Mesenchymal stem cell (in vitro differentiated cells and primary cell): ENCODE data around the gene KCNQ2.

Source experiments
- DNase-seq: peaks from one replicate; pipeline ENCODE4 v3.0.0-alpha.2; 2013
- H2AFZ ChIP-seq: one replicate; pipeline ENCODE4 v1.6.1; 2013; ENCODE audit warnings: low read depth, mild to moderate bottlenecking, control low read depth, inconsistent platforms, low read length, moderate library complexity
- H2AK5ac ChIP-seq: 2 replicates; pipeline ENCODE4 v1.6.1; 2013; ENCODE audit warnings: low read length, moderate library complexity, mild to moderate bottlenecking, inconsistent platforms; ENCODE audit not compliant: severe bottlenecking
- H2BK120ac ChIP-seq: one replicate; pipeline ENCODE4 v1.6.1; 2013; ENCODE audit warnings: low read depth, mild to moderate bottlenecking, inconsistent platforms, low read length, moderate library complexity
- H2BK12ac ChIP-seq, 2 experiments: one replicate each; pipeline ENCODE4 v1.6.1; 2013; ENCODE audit warnings: inconsistent platforms in 2 of 2, low read length in 2 of 2, mild to moderate bottlenecking in 2 of 2, moderate library complexity in 2 of 2, control low read depth in 1 of 2
- H2BK15ac ChIP-seq: one replicate; pipeline ENCODE4 v1.6.1; 2013; ENCODE audit warnings: mild to moderate bottlenecking, low read depth, inconsistent platforms; ENCODE audit not compliant: poor library complexity, severe bottlenecking
- H2BK5ac ChIP-seq: 2 replicates; pipeline ENCODE4 v1.6.1; 2013; ENCODE audit warnings: low read depth, mild to moderate bottlenecking, low read length, control low read depth, inconsistent platforms; ENCODE audit not compliant: poor library complexity, severe bottlenecking
- H3K14ac ChIP-seq, 2 experiments: one replicate each; pipeline ENCODE4 v1.6.1; 2013; ENCODE audit warnings: inconsistent platforms in 2 of 2, low read length in 2 of 2, control low read depth in 1 of 2, mild to moderate bottlenecking in 1 of 2, moderate library complexity in 1 of 2
- H3K18ac ChIP-seq, 2 experiments: one replicate each; pipeline ENCODE4 v1.6.1; 2013; ENCODE audit warnings: inconsistent platforms in 2 of 2, low read length in 2 of 2, control low read depth in 1 of 2, low read depth in 1 of 2, mild to moderate bottlenecking in 1 of 2
- H3K23ac ChIP-seq, 2 experiments: one replicate each; pipeline ENCODE4 v1.6.1; 2013; ENCODE audit warnings: inconsistent platforms in 2 of 2, low read length in 2 of 2, mild to moderate bottlenecking in 2 of 2, moderate library complexity in 2 of 2, control low read depth in 1 of 2
- H3K27ac ChIP-seq: 2 replicates; pipeline ENCODE4 v1.5.1; 2013; ENCODE audit warnings: mild to moderate bottlenecking, moderate library complexity, low read length, control low read depth, inconsistent platforms; ENCODE audit not compliant: poor library complexity, severe bottlenecking
- H3K27me3 ChIP-seq, 2 experiments: 2 replicates each; pipeline versions ENCODE4 v1.6.1 to v1.7.0; 2013; ENCODE audit warnings: low read length in 2 of 2, mild to moderate bottlenecking in 2 of 2, moderate library complexity in 2 of 2, control low read depth in 1 of 2, inconsistent platforms in 1 of 2; ENCODE audit not compliant: control insufficient read depth in 1 of 2, insufficient read depth in 1 of 2
- H3K36me3 ChIP-seq, 2 experiments: 2 replicates each; pipeline versions ENCODE4 v1.6.1 to v1.7.0; 2013; ENCODE audit warnings: low read length in 2 of 2, control low read depth in 1 of 2, inconsistent platforms in 1 of 2, low read depth in 1 of 2, mild to moderate bottlenecking in 1 of 2; ENCODE audit not compliant: insufficient read depth in 2 of 2, control insufficient read depth in 1 of 2
- H3K4ac ChIP-seq, 2 experiments: one replicate each; pipeline ENCODE4 v1.6.1; 2013; ENCODE audit warnings: inconsistent platforms in 2 of 2, low read length in 2 of 2, mild to moderate bottlenecking in 2 of 2, moderate library complexity in 2 of 2, control low read depth in 1 of 2, low read depth in 1 of 2
- H3K4me1 ChIP-seq: 2 replicates; pipeline ENCODE4 v1.6.1; 2013; ENCODE audit warnings: low read depth, low read length, control low read depth; ENCODE audit not compliant: control insufficient read depth, insufficient read depth
- H3K4me2 ChIP-seq: 2 replicates; pipeline ENCODE4 v1.6.1; 2013; ENCODE audit warnings: low read length, mild to moderate bottlenecking, inconsistent platforms; ENCODE audit not compliant: poor library complexity, severe bottlenecking
- H3K4me3 ChIP-seq, 2 experiments: 2 replicates each; pipeline versions ENCODE4 v1.5.1 to v1.7.0; 2013; ENCODE audit warnings: low read length in 2 of 2, mild to moderate bottlenecking in 2 of 2, control low read depth in 1 of 2, low read depth in 1 of 2; ENCODE audit not compliant: insufficient read depth in 1 of 2
- H3K79me1 ChIP-seq: replicated peaks from 2 replicates; pipeline ENCODE4 v1.6.1; 2013; ENCODE audit warnings: mild to moderate bottlenecking, control low read depth, low read length, inconsistent platforms; ENCODE audit not compliant: poor library complexity, severe bottlenecking
- H3K9ac ChIP-seq: 2 replicates; pipeline ENCODE4 v1.7.0; 2013; ENCODE audit warnings: mild to moderate bottlenecking, low read length, moderate library complexity
- H3K9me3 ChIP-seq: 2 replicates; pipeline ENCODE4 v1.7.0; 2013; ENCODE audit warnings: mild to moderate bottlenecking, low read length; ENCODE audit not compliant: control insufficient read depth
- H4K8ac ChIP-seq: one replicate; pipeline ENCODE4 v1.6.1; 2013; ENCODE audit warnings: inconsistent platforms, mild to moderate bottlenecking, low read length, moderate library complexity
- H4K91ac ChIP-seq: one replicate; pipeline ENCODE4 v1.6.1; 2013; ENCODE audit warnings: mild to moderate bottlenecking, low read length, inconsistent platforms
- WGBS: methylation state at CpG from one replicate; pipeline ENCODE4 v1.1.7; 2013; ENCODE audit warnings: mixed read lengths; 5-methylcytosine and 5-hydroxymethylcytosine counted together

The KCNQ2 gene

GRCh38 chr20:63409066-63409833 is 63.2 kb downstream of the KCNQ2 start:
- WGBS = 86% methylated on average over 18 of the region's 21 CpGs
- no peak overlapping the region for H3K27ac ChIP-seq

GRCh38 chr20:63408684-63409046 is 63.8 kb downstream of the KCNQ2 start:
- Histone ChIP-seq H3K14ac (no peak overlapping the region), H3K9ac (no peak overlapping the region), H3K9me3 (no peaks in the 10 kb centered on the region), H3K4me3 (no peak overlapping the region), H3K79me1 (no peaks in the 10 kb centered on the region), H3K27ac (no peak overlapping the region), H2BK12ac (no peak overlapping the region), H2AFZ (no peak overlapping the region), H2BK15ac (no peak overlapping the region), H3K4me2 (no peak overlapping the region), H3K4me1 (peaks cover 2% of the 10 kb centered on the region), H3K36me3 (no peaks in the 10 kb centered on the region), H4K8ac (no peak overlapping the region), H4K91ac (no peak overlapping the region), H2AK5ac (no peak overlapping the region), H2BK120ac (no peak overlapping the region), H3K18ac (no peak overlapping the region), H2BK5ac (no peak overlapping the region), H3K27me3 (peaks cover 0 to 39% of the 10 kb centered on the region in 2 experiments), H3K4ac (no peak overlapping the region), H3K23ac (no peak overlapping the region)
- no peak for DNase-seq
- WGBS = 88% methylated on average over 21 of the region's 21 CpGs

More at GRCh38 chr20:63409066-63409833, 63.2 kb downstream of the KCNQ2 start:
- Histone ChIP-seq H3K9me3 (no peaks in the 10 kb centered on the region), H2AK5ac (no peak overlapping the region), H4K91ac (no peak overlapping the region), H3K9ac (no peak overlapping the region), H3K4me1 (peaks cover 2% of the 10 kb centered on the region), H2BK5ac (no peak overlapping the region), H3K4ac (no peak overlapping the region), H3K14ac (no peak overlapping the region), H2BK15ac (no peak overlapping the region), H3K27me3 (peaks cover 0 to 41% of the 10 kb centered on the region in 2 experiments), H4K8ac (no peak overlapping the region), H2BK120ac (no peak overlapping the region), H3K4me2 (no peak overlapping the region), H2AFZ (no peak overlapping the region), H3K36me3 (no peaks in the 10 kb centered on the region), H3K18ac (no peak overlapping the region), H3K4me3 (no peak overlapping the region), H3K23ac (no peak overlapping the region), H3K79me1 (no peaks in the 10 kb centered on the region), H2BK12ac (no peak overlapping the region)
- DNase-seq = no peak

- Histone ChIP-seq H3K27me3 (peaks cover 0 to 41% of the 10 kb centered on the region in 2 experiments), H3K18ac (no peak overlapping the region), H3K4me2 (no peak overlapping the region), H2BK120ac (no peak overlapping the region), H2BK12ac (no peak overlapping the region), H3K27ac (no peak overlapping the region), H2BK15ac (no peak overlapping the region), H4K91ac (no peak overlapping the region), H3K14ac (no peak overlapping the region), H3K36me3 (no peaks in the 10 kb centered on the region), H3K9ac (no peak overlapping the region), H3K4me1 (peaks cover 4% of the 10 kb centered on the region), H3K9me3 (no peaks in the 10 kb centered on the region), H3K4ac (no peak overlapping the region), H2AK5ac (no peak overlapping the region), H2BK5ac (no peak overlapping the region), H3K79me1 (no peaks in the 10 kb centered on the region), H4K8ac (no peak overlapping the region), H3K4me3 (no peak overlapping the region), H3K23ac (no peak overlapping the region), H2AFZ (no peak overlapping the region)
- WGBS = 91% methylated on average over 25 of the region's 27 CpGs
- DNase-seq = no peak
Measured at GRCh38 chr20:63407928-63408683, 64.3 kb downstream of the KCNQ2 start.

- Histone ChIP-seq H4K8ac (no peak overlapping the region), H3K27ac (no peak overlapping the region), H2BK15ac (no peak overlapping the region), H2AFZ (no peak overlapping the region), H3K36me3 (no peaks in the 10 kb centered on the region), H3K4me3 (peak overlapping the region in 1 of 2 experiments; percentile 16), H3K9ac (no peak overlapping the region), H4K91ac (no peak overlapping the region), H3K4me1 (peaks cover 4% of the 10 kb centered on the region), H3K23ac (no peak overlapping the region), H3K27me3 (peaks cover 0 to 39% of the 10 kb centered on the region in 2 experiments), H3K4me2 (no peak overlapping the region), H3K4ac (no peak overlapping the region), H2AK5ac (no peak overlapping the region), H3K79me1 (no peaks in the 10 kb centered on the region), H2BK12ac (no peak overlapping the region), H3K18ac (no peak overlapping the region), H2BK120ac (no peak overlapping the region), H2BK5ac (no peak overlapping the region), H3K9me3 (no peaks in the 10 kb centered on the region), H3K14ac (no peak overlapping the region)
- 93% methylated on average over 60 of the region's 60 CpGs for WGBS
- DNase-seq = no peak
Measured at GRCh38 chr20:63406617-63407245, 65.7 kb downstream of the KCNQ2 start.
